GM19099 (cell line): ENCODE data around the gene CDHR2.

Experiments
- POLR2A ChIP-seq: IDR thresholded peaks from 3 replicates; pipeline ENCODE4 v1.6.1; 2011; ENCODE audit warnings: low read depth; ENCODE audit not compliant: insufficient read length; ENCODE audit errors: extremely low read depth

The CDHR2 gene

DNA sequence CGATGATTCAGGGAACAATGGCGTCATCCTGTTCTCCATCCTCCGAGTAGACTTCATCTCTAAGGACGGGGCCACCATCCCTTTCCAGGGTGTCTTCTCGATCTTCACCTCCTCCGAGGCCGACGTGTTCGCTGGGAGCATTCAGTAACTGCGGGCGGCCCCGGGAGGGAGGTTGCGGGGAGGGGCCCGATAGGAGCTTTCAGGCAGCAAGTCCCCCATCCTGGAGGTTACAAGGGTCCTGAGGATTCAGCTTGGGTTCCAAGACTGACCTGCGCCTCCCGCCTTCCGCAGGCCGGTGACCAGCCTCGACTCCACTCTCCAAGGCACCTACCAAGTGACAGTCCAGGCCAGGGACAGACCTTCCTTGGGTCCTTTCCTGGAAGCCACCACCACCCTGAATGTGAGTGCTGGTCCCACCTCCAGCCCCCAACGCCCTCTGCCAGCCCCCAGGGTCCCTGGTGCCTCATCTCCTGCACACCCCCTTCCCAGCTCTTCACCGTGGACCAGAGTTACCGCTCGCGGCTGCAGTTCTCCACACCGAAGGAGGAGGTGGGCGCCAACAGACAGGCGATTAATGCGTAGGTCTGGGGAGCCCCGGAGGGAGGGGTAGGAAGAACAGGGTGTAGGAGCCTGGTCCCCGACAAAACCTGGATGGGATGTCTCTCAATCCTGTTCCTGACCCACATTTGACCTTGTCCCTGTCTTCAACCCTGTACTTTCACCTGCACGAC is 40.1 kb downstream of the CDHR2 start:
- no peak for TF ChIP-seq POLR2A

DNA sequence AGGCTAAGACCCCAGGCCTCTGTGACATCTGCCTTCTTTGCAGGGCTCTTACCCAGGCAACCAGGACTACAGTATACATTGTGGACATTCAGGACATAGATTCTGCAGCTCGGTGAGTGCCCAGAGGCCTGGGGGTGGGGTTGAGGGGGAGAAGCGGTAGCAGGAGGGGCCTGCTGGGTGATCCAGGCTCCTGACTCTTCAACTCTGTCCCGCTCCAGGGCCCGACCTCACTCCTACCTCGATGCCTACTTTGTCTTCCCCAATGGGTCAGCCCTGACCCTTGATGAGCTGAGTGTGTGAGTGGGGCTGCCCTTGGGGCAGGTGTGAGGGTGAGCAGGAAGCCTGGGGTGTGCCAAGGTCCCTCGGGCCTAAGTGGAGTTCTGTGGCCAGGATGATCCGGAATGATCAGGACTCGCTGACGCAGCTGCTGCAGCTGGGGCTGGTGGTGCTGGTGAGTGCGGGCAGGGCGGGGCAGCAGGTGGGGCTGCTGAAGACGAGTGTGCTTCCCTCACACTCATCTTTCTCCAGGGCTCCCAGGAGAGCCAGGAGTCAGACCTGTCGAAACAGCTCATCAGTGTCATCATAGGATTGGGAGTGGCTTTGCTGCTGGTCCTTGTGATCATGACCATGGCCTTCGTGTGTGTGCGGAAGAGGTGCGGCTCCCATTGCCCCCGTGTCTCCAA is 41.0 kb downstream of the CDHR2 start:
- TF ChIP-seq POLR2A, result no peak

DNA sequence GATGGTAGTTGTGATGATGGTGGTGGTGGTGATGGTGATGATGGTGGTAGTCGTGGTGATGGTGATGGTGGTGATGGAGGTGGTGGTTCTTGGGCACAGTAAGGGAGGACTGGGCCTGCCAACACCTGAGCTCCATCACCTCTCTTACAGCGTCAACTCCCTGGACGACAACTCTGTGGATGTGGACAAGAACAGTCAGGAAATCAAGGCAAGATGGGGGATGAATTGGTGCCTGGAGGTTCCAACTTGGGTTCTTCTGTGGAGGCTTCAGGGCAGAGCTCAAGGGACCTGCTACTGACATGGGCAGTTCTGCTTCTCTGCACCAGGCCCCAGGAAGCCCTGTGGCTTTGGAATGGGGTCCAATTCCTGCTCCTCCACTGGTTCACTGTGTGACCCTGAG is 43.4 kb downstream of the CDHR2 start:
- TF ChIP-seq POLR2A, result no peak

DNA sequence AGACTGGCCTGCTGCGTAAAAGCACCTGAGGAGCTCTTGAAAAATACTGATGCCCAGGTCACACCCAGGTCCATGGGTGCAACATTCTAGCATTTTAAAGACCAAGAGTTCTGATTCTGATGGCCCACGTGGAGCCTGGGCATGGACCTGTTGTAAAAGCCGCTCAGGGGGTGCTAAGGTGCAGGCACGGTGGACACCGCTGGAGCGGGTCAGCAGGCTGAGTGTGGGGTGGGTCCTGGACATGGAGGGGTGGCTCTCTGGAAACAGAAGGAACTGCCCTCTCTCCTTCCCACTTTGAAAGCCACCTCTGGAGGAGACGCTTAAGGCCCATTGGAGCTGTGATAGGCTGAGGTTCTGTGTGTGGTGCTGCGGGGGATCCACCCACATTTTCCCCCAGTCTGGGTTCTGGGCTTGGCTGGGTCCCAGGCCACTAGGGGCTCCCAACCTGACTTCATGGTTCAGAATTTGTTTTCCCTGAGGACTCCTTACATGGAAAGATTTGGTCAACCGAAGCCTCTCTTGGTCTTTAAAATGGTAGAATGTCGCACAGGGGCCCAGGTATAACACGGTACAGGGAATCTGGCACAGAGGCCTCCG is 44.2 kb downstream of the CDHR2 start:
- TF ChIP-seq POLR2A, result no peak

DNA sequence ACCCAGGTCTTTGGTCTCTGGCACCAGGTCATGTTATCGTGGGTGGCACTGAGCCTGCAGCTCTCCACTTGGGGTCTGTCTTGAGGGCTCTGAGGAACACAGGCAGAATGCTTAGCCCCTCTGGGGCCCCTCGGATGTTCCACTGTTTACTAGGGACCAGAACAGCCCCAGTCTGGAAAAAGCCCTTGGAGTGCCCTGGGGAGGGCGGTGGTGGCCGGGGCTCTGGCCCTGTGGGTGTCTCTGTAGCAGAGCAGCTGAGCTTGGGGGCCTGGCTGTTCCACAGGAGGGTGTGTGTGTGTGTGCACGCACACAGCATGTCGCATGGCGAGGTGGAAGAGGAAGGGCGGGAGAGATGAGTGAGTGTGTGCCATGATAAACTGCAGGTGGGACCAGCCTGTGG is 45.4 kb downstream of the CDHR2 start:
- no peak for TF ChIP-seq POLR2A

DNA sequence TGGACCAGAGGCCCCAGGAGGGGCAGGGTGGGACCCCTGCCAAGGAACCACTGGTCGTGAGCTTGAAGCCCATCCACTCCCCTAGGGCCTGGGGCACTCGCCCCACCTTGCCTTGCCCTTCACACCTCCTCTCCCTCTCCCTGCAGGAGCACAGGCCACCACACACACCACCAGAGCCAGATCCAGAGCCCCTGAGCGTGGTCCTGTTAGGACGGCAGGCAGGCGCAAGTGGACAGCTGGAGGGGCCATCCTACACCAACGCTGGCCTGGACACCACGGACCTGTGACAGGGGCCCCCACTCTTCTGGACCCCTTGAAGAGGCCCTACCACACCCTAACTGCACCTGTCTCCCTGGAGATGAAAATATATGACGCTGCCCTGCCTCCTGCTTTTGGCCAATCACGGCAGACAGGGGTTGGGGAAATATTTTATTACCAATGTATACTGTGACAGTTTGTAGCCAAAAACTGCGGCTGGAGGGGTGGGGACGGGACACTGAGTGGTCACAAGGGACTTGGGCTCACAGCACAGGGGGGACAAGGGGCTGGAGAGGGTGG is 46.3 kb downstream of the CDHR2 start:
- TF ChIP-seq POLR2A, result no peak

DNA sequence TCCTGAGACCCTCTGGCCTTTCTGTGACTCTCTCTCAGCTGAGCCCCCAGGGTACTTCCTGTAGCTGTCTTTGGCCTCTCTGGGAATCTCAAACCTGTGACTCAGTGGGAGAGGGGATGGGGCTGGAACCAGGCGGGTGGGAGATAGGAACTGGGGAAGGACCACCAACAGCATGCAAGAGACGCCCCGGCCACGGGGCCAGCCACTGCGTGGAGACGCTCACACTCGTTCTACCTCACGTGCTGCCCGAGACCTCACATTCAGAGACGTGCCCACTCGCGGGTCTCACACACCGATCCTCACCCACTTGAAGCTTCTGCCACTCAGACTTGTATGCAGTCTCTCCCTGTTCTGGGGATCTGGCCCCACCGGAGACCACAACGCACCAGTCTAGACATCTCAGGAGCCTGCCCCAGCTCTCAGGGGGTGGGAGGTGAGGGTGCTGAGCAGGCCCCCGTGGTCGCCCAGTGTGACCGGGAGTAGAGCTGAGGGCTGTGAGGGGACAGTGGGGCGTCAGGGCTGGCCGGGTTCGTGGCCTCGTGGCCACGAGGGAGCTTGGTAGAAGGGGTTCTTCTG is 47.0 kb downstream of the CDHR2 start:
- TF ChIP-seq POLR2A, result no peak

DNA sequence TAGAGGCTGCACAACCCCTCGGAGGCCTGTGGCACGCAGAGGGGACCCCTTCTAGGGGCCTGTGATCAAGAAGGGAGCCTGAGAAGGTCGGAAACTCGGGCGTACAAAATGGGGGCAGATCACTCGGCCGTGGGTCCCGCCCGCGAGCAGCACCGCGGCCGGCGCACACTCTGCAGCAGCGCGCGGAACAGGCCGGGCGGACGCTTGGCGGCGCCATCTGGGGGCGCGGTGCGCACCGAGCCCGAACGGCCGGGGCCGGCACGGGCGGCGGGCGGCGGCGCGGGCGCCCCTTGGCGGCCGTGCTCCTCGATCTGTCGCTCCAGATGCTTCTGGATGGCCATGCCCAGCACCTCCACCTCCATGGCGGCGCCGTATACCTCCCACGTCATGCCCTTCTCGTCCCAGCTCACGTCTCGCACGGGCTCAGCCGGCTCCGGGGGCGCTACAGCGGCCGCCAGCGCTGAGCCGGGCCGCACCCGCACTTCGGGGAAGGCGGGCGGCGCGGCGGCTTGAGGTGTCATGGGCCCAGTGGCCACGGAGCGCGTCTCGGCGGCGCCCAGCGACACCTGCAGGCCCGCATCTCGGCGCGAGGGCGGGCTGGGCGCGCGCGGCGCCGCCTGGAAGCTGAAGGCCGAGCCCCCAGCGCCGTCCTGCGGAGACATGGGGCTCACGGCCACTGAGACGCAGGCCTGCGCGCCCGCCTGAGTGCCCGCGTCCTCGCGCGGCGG is 47.7 kb downstream of the CDHR2 start:
- TF ChIP-seq POLR2A, result no peak

DNA sequence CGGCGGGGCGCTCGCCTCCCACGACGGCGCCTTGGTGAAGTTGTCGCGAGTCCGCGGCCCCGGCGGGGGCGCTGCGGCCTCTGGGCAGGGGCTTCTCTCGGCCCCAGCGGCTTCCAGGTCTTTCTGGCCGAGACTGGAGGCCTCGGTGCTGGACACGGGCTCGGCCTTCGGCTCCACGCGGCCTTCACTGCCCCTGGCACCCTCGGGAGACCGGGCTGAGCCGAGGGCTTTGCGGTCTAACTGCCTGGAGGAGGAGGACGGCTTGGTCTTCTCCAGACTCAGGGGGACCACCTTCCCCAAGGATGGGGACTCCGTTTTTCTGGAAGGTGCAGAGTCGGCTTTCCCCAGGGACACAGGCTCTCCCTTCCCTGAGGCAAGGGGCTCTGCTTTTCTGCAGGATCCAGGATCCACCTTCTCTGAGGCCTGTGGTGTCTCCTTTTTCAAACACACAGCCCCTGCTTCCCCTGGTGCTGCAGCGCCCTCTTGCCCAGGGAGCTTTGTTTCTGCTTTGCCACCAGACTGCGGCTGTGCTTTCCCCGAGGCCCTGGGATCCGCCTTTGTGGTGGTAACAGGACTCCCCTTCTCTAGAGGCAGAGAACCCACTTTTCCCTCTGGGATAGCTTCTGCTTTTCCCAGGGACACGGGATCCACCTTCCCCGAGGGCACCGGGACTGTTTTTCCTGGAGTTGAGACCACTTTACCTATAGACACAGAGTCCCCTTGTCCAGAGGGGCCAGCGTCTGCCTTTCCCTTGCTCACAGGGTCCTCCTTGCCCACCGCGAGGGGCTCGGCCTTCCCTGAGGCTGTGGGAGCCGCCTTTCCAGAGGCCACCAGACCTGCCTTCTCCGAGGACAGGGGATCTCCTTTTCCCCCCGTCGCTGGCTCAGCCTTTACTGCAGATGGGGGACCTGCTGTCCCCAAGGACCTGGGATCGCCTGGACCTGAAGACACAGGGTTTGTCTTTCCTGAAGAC is 48.6 kb downstream of the CDHR2 start:
- TF ChIP-seq POLR2A, result no peak

DNA sequence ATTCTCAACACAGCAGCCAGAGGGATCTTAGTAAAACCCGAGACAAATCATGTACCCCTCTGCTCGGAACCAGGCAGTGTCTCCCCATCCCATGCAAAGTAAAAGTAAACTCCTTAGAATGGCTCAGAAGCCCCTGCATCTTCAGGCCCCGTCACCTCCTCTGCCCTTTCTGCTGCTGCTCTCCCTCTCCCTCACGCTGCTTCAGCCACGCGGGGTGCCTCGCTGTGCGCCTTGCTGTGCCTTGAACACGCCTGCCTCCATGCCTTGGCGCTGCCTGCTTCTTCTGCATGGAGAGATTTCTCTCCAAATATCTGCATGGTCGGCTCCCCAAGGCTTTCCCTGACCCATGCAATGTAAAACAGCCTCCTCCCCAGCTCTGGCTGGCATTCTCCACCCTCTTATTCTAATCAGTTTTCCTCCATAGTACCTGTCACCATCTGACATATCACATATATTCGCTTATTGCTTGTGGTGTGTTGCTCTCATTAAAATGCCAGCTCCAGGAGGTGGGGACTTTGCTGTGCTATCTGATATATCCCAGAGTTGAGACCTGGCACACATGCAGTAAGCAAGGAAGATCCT is 52.9 kb downstream of the CDHR2 start:
- no peak for TF ChIP-seq POLR2A

DNA sequence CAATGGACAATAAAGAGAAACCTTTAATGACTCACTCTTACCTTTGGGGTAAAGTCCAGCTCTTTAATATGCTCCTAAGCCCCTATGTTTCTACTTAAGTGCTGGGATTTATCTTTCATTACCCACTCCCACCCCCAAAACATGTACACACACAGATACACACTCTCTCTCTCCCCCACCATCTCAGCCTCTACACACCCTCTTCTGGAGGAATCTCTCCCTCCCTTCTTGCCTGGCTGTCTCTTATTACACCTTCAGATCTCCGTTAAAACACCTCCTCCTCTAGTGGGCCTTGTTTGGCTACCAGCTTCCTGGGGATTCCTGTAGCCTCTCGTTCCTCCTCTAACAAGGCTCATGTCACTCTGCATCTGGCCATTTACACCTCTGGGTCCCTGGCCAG is 53.9 kb downstream of the CDHR2 start:
- no peak for TF ChIP-seq POLR2A

DNA sequence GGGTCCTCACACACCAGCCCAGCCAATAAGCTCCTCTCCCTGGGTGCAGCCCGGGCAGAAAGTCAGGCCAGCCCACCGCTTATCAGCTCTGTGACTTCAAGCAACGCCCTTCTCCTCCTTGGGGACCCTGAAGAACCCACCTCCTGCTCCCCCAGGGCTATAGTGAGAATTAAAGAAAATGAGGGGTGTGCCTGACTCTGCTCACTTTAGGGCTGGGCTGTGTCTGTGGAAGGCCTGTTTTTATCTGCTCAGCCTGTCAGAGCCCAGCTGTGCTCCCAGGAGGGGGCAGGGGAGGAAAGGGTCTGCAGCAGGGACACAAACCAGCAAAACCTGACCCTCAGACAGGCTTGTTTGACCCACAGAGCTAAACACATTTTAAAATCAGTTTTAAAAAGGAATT is 56.9 kb downstream of the CDHR2 start:
- TF ChIP-seq POLR2A, result no peak

DNA sequence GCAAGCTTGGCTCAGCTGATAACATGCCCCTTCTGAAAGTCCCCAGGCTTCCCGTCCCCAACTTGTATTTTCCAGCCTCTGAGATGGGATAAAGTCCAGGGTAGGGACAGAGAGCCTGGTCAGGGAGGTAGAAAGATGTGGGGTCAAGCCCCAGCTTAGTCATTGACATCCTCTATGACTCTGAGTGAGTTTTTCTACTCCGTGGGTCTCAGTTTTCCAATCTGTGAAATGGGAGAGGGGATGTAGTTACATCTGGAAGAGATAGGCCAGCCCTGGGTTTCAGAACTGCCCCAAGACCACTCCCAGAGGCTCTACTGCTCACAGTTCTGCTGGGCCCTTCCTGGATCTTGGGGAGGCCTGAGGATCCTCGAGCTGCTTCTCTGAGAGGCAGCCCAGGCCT is 57.7 kb downstream of the CDHR2 start:
- TF ChIP-seq POLR2A, result no peak
